PC-9 (cell line): ENCODE measurements around the gene UBE3A.

Experiments used
- CTCF ChIP-seq: fragments of 200-600 bp; sonication (generic); conservative IDR thresholded peaks from 2 replicates; pipeline ENCODE4 v1.6.1; 2017; ENCODE audit warnings: mixed run types, antibody characterized with exemption, mild to moderate bottlenecking, moderate library complexity
- EZH2 ChIP-seq: fragments of 200-600 bp; sonication (generic); IDR thresholded peaks from 2 replicates; pipeline ENCODE4 v1.8.0; 2017; ENCODE audit warnings: antibody characterized with exemption, low read depth

- no peak for TF ChIP-seq CTCF
- no peak for TF ChIP-seq EZH2
Observed at GRCh38 chr15:25416693-25417092, 22.1 kb downstream of the UBE3A start.
